ENCODE results near the gene MDFI.

MDFI gene

GRCh38 chr6:41672816-41673703, 34.8 kb downstream of the MDFI start:
- DNase-seq (ENCODE audit: low read depth), result no peak

- no peak for DNase-seq (ENCODE audit: low read depth)
These were observed 35.4 kb downstream of the MDFI start for GRCh38 chr6:41673704-41674000.

GRCh38 chr6:41674231-41675000, 36.1 kb downstream of the MDFI start:
- no peak for DNase-seq (ENCODE audit: low read depth)

GRCh38 chr6:41675176-41675775, 37.0 kb downstream of the MDFI start:
- DNase-seq (ENCODE audit: low read depth), result no peak

GRCh38 chr6:41675992-41676391, 37.7 kb downstream of the MDFI start:
- no peak for DNase-seq (ENCODE audit: low read depth)

- DNase-seq (ENCODE audit: low read depth), result no peak
These were observed 38.2 kb downstream of the MDFI start for GRCh38 chr6:41676431-41676830.

GRCh38 chr6:41677124-41677921, 39.1 kb downstream of the MDFI start:
- DNase-seq (ENCODE audit: low read depth), result no peak

GRCh38 chr6:41678511-41679084, 40.3 kb downstream of the MDFI start:
- DNase-seq (ENCODE audit: low read depth), result no peak

GRCh38 chr6:41679696-41680095, 41.4 kb downstream of the MDFI start:
- no peak for DNase-seq (ENCODE audit: low read depth)

GRCh38 chr6:41680182-41680965, 42.1 kb downstream of the MDFI start:
- no peak for DNase-seq (ENCODE audit: low read depth)

GRCh38 chr6:41682056-41682477, 43.8 kb downstream of the MDFI start:
- DNase-seq (ENCODE audit: low read depth), result peak; percentile 35

GRCh38 chr6:41682497-41683272, 44.4 kb downstream of the MDFI start:
- no peak for DNase-seq (ENCODE audit: low read depth)

GRCh38 chr6:41683273-41683522, 44.9 kb downstream of the MDFI start:
- DNase-seq (ENCODE audit: low read depth), result no peak

GRCh38 chr6:41683523-41684310, 45.4 kb downstream of the MDFI start:
- DNase-seq (ENCODE audit: low read depth), result peak; percentile 68

- DNase-seq (ENCODE audit: low read depth), result no peak
These were observed 46.3 kb downstream of the MDFI start for GRCh38 chr6:41684311-41685180.

GRCh38 chr6:41685641-41686380, 47.5 kb downstream of the MDFI start:
- DNase-seq (ENCODE audit: low read depth), result no peak

GRCh38 chr6:41687501-41688175, 49.4 kb downstream of the MDFI start:
- DNase-seq (ENCODE audit: low read depth), result no peak
